Measurements from ENCODE around the gene ZSCAN2.

- TF ChIP-seq CTCF (IDR thresholded peaks at IDR 0.05) (no peak), POLR2A (IDR thresholded peaks at IDR 0.05) (no peak), POLR2AphosphoS5 (IDR thresholded peaks at IDR 0.05) (no peak)
Observed at GRCh38 chr15:84582583-84583157, 18.1 kb upstream of the ZSCAN2 start.

Data from upper lobe of left lung (tissue), 4 donors.